Measurements from ENCODE around the gene CFAP77.

DNA sequence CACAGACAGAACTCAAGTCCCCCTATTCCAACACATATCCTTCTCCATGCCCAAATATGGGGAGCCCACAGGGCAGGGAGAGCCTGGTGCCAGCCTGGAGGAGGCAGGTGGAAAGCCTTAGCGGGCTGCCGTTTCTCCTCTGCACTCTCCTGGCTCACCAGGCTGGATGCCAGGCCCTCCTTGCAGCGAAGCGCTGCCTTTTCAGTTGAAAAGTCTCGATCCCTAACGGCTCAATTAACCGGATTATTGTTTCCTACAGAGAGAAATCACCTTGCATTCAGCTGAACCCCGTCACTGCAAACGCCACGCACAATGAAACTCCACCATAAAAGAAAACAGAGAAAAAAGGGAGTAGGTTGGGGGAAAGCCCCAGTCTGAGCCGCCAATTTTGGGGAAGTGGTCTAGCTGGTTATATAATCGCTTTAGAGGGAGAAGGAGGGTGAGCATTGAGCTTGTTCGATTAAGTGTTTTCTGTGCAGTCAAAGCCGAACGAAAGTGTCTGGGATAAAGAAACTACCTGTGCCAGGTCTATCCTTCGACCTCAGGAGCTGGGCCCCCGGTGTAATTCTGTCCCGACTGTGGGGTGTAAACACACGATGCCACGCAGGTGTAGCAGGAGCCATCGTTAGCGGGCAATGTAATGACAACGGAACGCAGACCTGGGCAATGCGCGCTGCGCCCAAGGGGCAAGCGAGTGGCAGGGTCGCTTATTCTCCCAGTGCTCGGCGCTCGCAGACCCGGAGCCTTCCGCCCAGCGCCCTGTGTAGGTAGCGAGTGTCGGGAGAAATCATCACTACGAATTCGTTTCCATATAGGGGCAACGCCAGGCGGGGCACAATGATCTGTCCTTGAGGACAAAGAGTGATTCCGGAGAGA is 176.2 kb downstream of the CFAP77 start:
- TF ChIP-seq, protein P1, sequence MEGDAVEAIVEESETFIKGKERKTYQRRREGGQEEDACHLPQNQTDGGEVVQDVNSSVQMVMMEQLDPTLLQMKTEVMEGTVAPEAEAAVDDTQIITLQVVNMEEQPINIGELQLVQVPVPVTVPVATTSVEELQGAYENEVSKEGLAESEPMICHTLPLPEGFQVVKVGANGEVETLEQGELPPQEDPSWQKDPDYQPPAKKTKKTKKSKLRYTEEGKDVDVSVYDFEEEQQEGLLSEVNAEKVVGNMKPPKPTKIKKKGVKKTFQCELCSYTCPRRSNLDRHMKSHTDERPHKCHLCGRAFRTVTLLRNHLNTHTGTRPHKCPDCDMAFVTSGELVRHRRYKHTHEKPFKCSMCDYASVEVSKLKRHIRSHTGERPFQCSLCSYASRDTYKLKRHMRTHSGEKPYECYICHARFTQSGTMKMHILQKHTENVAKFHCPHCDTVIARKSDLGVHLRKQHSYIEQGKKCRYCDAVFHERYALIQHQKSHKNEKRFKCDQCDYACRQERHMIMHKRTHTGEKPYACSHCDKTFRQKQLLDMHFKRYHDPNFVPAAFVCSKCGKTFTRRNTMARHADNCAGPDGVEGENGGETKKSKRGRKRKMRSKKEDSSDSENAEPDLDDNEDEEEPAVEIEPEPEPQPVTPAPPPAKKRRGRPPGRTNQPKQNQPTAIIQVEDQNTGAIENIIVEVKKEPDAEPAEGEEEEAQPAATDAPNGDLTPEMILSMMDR (IDR thresholded peaks at IDR 0.05): no peak
- no peak for TF ChIP-seq POLR2A (IDR thresholded peaks at IDR 0.05)

Data from breast epithelium (tissue), 3 donors.